IgD-negative memory B cell (primary cell): ENCODE results near the gene IL23R. TPM values are rescaled to one million over a fixed set of nuclear protein-coding genes. Genes with fewer than 3 reads are reported as not detected.
A peak's percentile ranks its signal among the peaks of the same experiment; 100 is the strongest.

Experiments
- H3K27ac Mint-ChIP-seq, 3 donors: one replicate each; pipeline ENCODE4 v1.8.0; 2020 to 2022; ENCODE audit warnings: mild to moderate bottlenecking in 3 of 3, mixed read lengths in 3 of 3, moderate library complexity in 1 of 3
- H3K27me3 Mint-ChIP-seq: one replicate; pipeline ENCODE4 v1.8.0; 2021; ENCODE audit warnings: mixed read lengths
- H3K36me3 Mint-ChIP-seq: one replicate; pipeline ENCODE4 v1.8.0; 2020; ENCODE audit warnings: mild to moderate bottlenecking, mixed read lengths
- H3K4me1 Mint-ChIP-seq, 3 donors: one replicate each; pipeline ENCODE4 v1.8.0; 2020 to 2022; ENCODE audit warnings: mixed read lengths in 3 of 3, mild to moderate bottlenecking in 1 of 3
- H3K4me3 Mint-ChIP-seq, 4 donors: one replicate each; pipeline ENCODE4 v1.8.0; 2020 to 2022; ENCODE audit warnings: mild to moderate bottlenecking in 4 of 4, mixed read lengths in 4 of 4, moderate library complexity in 3 of 4
- H3K9me3 Mint-ChIP-seq, 3 donors: one replicate each; pipeline ENCODE4 v1.8.0; 2020 to 2021; ENCODE audit warnings: mixed read lengths in 3 of 3, mild to moderate bottlenecking in 1 of 3
- polyA plus RNA-seq: library from polyadenylated mRNA; unstranded; fragments of 300-500 nt; fragmentation: Illumina TruSeq; gene quantifications from one replicate; pipeline ENCODE4 v1.2.3, GENCODE V29; 2021

IL23R gene, protein sequence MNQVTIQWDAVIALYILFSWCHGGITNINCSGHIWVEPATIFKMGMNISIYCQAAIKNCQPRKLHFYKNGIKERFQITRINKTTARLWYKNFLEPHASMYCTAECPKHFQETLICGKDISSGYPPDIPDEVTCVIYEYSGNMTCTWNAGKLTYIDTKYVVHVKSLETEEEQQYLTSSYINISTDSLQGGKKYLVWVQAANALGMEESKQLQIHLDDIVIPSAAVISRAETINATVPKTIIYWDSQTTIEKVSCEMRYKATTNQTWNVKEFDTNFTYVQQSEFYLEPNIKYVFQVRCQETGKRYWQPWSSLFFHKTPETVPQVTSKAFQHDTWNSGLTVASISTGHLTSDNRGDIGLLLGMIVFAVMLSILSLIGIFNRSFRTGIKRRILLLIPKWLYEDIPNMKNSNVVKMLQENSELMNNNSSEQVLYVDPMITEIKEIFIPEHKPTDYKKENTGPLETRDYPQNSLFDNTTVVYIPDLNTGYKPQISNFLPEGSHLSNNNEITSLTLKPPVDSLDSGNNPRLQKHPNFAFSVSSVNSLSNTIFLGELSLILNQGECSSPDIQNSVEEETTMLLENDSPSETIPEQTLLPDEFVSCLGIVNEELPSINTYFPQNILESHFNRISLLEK
- polyA plus RNA-seq, result not detected

DNA sequence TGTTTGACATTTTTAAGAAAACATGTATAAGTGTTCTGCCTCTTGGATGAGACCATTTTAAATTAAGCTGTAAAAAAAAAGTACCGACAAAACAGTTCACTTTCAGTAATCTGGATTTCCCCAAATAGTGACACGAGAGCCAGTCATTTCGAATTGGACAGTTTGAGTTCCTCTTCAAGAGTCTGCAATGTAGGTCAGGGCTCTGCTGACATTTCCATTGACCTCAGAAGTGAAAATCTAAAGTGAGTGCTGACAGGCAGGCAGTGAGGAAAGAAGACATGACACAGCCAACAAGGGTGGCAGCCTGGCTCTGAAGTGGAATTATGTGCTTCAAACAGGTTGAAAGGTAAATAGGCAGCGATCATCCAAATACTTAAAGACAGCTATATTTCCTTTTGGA, at the start of gene IL23R:
Gene IL23R, plus strand, starts transcription at position 259 of the 400 bp plus-strand sequence. CDS start 1,667 bp downstream, outside the sequence.
- H3K27ac Mint-ChIP-seq, result no peak within 1 kb of the TSS

DNA sequence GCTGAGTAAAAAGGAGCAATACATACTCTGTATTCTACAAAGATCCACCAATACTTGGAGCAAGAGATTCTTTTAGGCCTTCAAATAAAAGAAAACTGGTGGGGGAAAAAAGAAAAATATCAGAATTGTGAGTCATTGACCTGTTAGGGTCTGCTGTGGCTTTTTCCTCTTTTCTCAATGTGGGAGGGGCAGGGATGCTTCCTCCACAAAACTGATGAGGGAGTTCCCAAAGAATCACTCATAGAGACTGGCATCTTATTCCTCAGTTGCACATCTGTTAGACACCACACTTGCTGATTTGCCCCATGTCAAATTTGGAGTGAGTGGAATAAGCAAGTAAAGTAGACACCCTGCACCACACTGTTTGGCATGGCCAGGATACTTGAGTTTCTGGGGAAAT, 48.1 kb upstream of the IL23R start:
- Mint-ChIP-seq H3K4me3 (no peak overlapping the region), H3K27me3 (no peaks in the 10 kb centered on the region), H3K9me3 (peaks cover 2 to 5% (median 4%) of the 10 kb centered on the region in 3 donors), H3K36me3 (no peaks in the 10 kb centered on the region), H3K4me1 (peaks cover 0 to 5% (median 5%) of the 10 kb centered on the region in 3 donors), H3K27ac (no peak overlapping the region)

More for the DNA sequence above, at the start of gene IL23R:
- H3K27me3 Mint-ChIP-seq, result peaks cover 3% of the 10 kb centered on the region
- H3K36me3 Mint-ChIP-seq, result no peaks in the 10 kb centered on the region
- peak within 1 kb of the TSS in 1 of 4 donors; percentile 44 for H3K4me3 Mint-ChIP-seq
- peaks cover 0 to 4% (median 1%) of the 10 kb centered on the region in 3 donors for H3K4me1 Mint-ChIP-seq
- H3K9me3 Mint-ChIP-seq, result peaks cover 2 to 4% (median 4%) of the 10 kb centered on the region in 3 donors

DNA sequence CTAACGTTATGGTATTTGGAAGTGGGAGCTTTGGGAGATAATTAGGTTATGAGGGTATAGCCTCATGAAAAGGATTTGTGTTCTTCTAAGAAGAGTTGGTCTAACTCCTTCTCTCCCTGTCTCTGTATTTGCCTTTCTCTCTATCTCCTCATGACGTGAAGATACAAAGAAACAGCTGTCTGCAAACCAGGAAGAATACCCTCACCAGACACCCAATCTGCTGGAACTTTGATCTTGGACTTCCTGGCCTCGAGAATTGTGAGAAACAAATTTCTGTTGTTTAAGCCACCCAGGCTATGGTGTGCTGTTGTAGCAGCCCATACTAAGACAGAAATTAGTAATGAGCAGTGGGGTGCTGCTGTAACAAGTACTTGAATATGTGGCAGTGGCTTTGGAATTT, 47.6 kb upstream of the IL23R start:
- Mint-ChIP-seq H3K9me3 (peaks cover 2 to 5% (median 4%) of the 10 kb centered on the region in 3 donors), H3K4me3 (no peak overlapping the region), H3K4me1 (peaks cover 0 to 5% (median 3%) of the 10 kb centered on the region in 3 donors), H3K27me3 (no peaks in the 10 kb centered on the region), H3K36me3 (no peaks in the 10 kb centered on the region), H3K27ac (peak overlapping the region in 1 of 3 donors; percentile 21)

DNA sequence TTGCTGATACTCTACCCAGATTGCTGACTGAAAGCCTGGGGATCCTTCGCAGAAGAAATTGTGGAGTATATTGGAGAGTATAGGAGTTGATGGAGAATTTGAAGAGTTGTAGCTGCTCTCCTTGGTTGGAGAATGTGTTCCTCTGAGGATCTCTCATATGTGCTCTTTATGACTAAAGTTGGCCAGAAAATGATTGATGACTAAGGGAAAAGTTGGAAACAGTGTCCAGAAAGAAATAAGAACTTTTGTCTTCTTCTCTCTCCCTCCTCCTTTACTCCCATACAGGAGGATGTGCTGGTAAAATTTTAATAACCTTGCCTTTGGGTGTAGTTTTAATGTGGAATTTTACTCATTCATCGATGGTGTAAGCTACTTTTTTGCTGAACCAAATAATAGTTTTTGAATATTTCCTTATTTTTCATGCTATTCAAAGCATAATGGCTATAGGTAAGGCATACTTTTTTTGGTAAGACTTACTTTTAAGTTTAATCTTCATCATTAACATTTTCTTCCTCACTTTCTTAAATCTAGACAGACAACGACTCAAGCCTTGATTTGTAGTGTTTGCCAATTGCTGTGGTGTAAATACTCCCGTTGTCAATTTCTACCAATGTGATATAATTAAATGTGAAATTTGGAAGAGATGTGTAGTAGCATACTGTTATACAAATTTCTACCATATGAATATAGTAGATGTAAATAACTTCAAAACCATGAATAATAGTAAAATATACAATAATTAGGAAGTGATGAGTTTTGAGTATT, 45.2 kb upstream of the IL23R start:
- Mint-ChIP-seq H3K36me3 (no peaks in the 10 kb centered on the region), H3K27ac (no peak overlapping the region), H3K4me3 (no peak overlapping the region), H3K27me3 (no peaks in the 10 kb centered on the region), H3K4me1 (no peaks in the 10 kb centered on the region), H3K9me3 (no peaks in the 10 kb centered on the region)

DNA sequence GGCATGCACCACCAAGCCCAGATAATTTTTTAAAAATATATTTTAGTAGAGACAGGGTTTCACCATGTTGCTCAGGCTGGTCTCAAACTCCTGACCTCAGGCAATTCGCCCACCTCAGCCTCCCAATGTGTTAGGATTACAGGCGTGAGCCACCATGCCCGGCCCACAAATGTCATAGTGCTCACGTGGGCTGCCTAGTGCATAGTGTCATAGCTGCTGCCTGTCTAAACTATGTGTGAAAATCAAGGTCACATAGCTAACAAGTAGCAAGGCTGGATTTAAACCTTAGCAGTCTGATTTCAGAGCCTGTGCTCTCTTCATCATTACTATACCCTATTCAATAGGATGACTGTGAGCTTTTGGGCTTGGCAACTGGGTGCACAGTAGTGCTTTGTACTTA, 41.8 kb upstream of the IL23R start:
- no peaks in the 10 kb centered on the region for H3K27me3 Mint-ChIP-seq
- H3K4me1 Mint-ChIP-seq, result no peaks in the 10 kb centered on the region
- no peaks in the 10 kb centered on the region for H3K9me3 Mint-ChIP-seq
- no peak overlapping the region for H3K27ac Mint-ChIP-seq
- no peak overlapping the region for H3K4me3 Mint-ChIP-seq
- no peaks in the 10 kb centered on the region for H3K36me3 Mint-ChIP-seq

DNA sequence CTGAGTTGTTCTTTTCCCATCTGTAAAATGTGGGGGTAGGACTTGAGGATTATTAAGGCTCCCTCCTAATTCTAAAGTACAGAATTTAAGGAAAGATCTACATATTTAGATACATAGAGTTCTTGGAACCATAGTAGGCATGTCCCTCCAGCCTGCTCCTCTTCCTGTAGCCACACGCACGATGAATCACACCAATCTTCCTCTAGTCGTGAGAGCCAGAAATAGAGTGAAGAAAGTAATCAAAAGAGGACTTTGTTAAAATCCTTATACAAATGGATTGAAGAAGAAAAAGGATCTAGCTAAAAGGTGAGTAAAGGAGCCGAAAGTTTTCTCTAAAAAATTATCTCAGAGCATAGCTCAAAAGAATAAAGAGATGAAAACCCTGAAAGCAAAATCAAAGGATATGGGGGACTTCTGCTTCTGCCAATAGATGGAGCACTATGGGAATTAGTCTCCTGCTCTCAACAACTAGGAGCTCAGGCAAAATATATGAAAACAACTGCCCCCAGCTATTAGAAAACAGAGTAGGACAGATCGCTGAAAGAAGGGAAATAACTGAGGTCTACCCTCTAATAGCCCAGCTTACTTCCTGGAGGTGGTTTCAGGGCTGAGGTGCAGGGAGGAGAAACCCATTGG, 40.0 kb upstream of the IL23R start:
- Mint-ChIP-seq H3K4me3 (no peak overlapping the region), H3K9me3 (no peaks in the 10 kb centered on the region), H3K4me1 (no peaks in the 10 kb centered on the region), H3K27ac (peak overlapping the region in 2 of 3 donors; percentile 4 to 78), H3K36me3 (no peaks in the 10 kb centered on the region), H3K27me3 (no peaks in the 10 kb centered on the region)

DNA sequence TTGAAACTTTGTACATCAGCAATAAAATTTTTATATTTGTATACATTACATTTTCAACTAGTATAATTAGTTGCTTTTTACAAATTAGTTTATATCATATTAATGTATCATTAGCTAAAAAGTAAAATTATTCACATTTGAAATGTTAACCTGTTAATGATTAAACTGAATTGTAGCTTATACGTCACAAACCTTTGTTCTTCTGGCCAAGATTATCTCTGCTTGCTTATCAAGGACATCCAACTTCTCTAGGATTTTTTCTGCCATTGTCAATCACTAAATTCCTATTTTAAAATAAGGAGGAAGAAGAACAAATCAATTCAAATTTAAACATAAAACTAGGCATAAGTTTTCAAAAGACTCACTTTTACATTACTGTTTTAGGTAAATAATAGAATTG, 39.3 kb upstream of the IL23R start:
- Mint-ChIP-seq H3K36me3 (no peaks in the 10 kb centered on the region), H3K4me3 (no peak overlapping the region), H3K27me3 (peaks cover 1% of the 10 kb centered on the region), H3K4me1 (peaks cover 0 to 1% (median 0%) of the 10 kb centered on the region in 3 donors), H3K27ac (no peak overlapping the region), H3K9me3 (no peaks in the 10 kb centered on the region)

DNA sequence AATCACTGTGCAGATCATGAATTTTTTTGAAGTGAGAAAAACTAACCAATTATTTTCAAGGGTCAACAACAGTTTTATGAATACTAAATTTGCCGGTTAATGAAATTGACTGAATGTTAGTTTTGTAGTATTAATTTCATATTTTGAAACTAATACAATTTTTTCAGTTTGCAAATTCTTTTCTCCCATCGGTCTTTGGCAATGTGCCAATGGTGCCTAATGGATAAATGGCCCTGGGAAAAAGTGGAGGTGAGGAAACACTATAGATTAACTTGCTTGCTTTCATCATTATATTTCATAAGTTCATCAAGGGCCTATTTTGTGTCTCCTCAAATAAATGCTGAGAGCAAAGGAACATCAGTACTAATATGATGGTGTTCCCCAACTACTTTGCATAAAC, 35.6 kb upstream of the IL23R start:
- H3K36me3 Mint-ChIP-seq, result no peaks in the 10 kb centered on the region
- no peaks in the 10 kb centered on the region for H3K9me3 Mint-ChIP-seq
- peaks cover 8% of the 10 kb centered on the region for H3K27me3 Mint-ChIP-seq
- H3K4me3 Mint-ChIP-seq, result no peak overlapping the region
- peaks cover 1 to 8% (median 6%) of the 10 kb centered on the region in 3 donors for H3K4me1 Mint-ChIP-seq
- no peak overlapping the region for H3K27ac Mint-ChIP-seq

DNA sequence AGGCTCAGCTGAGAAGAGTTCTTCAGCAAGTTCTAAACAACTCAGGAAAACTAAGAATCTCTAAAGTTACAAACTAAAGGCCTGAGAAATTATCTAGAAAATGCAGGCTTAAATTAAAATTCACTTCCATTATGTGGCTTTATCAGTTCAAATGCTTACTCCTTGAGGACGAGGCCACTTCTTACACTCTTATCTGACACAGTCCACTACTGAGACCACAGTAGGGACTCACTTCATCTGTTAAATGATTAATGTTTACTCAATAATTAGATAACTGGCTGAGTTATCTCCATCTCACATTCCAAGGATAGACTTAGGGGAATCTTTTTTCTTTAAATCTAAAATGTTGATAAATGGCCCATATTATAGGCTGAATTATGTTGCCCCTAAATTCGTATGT, 33.1 kb upstream of the IL23R start:
- Mint-ChIP-seq H3K4me1 (peaks cover 1 to 8% (median 6%) of the 10 kb centered on the region in 3 donors), H3K27me3 (peaks cover 8% of the 10 kb centered on the region), H3K27ac (no peak overlapping the region), H3K9me3 (no peaks in the 10 kb centered on the region), H3K36me3 (no peaks in the 10 kb centered on the region), H3K4me3 (peak overlapping the region in 1 of 4 donors; percentile 23)

DNA sequence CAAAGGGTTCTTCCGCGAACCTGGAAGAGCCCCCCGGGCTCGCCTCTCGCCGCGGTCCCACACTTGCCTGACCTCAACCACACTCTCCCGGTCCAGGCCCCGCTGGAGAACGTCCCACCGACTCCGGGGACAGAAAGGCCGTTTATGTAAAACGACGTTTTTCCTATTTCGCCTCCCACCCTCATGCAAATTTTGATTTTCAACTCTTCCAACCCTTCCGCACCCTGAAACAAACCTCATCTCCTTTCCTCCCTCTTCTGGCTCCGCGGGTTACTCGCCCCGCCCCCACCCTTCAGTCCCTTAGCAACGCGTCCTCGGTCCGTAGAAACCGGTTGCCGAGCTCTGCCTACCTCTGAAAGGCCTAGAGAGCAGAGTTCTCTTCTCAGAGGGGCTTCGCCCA, 31.6 kb upstream of the IL23R start, which contains the start of gene C1orf141:
Gene C1orf141, minus strand, starts transcription at position 276 of the 400 bp plus-strand sequence. CDS start 7,730 bp downstream, outside the sequence.
- Mint-ChIP-seq H3K9me3 (no peaks in the 10 kb centered on the region), H3K36me3 (no peaks in the 10 kb centered on the region), H3K4me3 (peak within 1 kb of the TSS; percentile 24 to 91 (median 78)), H3K4me1 (peaks cover 1 to 8% (median 6%) of the 10 kb centered on the region in 3 donors), H3K27me3 (peaks cover 8% of the 10 kb centered on the region), H3K27ac (no peak within 1 kb of the TSS)

DNA sequence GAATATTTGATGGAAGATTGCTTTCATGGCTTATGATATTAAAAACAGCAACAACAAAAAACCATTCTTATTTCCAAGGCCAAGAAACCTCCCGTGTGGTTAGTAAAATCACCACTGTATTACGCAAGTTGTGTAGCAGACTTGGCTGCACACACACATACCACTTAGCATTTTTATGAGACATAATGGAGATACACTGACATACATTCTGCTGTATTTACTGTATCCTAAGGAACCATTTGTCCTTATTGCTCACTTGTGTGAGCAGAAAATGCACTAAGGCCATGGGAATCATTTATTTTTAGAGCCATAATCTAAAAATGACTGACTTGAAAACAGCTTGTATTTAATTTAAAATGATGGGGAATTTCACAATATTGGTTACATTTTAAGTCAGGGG, 30.9 kb upstream of the IL23R start:
- peaks cover 8% of the 10 kb centered on the region for H3K27me3 Mint-ChIP-seq
- H3K9me3 Mint-ChIP-seq, result no peaks in the 10 kb centered on the region
- H3K36me3 Mint-ChIP-seq, result no peaks in the 10 kb centered on the region
- peaks cover 1 to 8% (median 6%) of the 10 kb centered on the region in 3 donors for H3K4me1 Mint-ChIP-seq
- H3K4me3 Mint-ChIP-seq, result no peak overlapping the region
- H3K27ac Mint-ChIP-seq, result no peak overlapping the region

DNA sequence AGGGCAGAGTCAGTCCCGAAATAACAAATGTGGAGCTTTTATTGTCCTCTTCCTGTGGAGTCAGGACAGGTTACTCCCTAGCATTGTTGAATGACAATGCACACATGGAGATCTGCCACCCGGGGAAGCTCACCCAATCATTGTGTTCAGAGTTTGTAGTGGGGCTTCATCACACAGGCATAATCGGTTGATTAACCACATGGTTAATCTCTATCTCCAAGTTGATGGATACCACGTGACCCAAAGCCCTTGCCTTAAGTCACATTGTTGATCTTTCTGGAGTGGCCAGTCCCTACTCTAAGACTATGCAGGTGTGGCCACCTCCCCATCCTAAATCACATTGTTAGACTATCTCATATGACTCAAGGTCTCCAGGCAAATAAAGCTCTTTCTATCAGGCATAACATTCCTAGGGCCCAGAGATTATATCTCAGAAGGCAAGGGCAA, 28.9 kb upstream of the IL23R start:
- peaks cover 0 to 8% (median 6%) of the 10 kb centered on the region in 3 donors for H3K4me1 Mint-ChIP-seq
- no peak overlapping the region for H3K27ac Mint-ChIP-seq
- peaks cover 7% of the 10 kb centered on the region for H3K27me3 Mint-ChIP-seq
- no peaks in the 10 kb centered on the region for H3K36me3 Mint-ChIP-seq
- H3K4me3 Mint-ChIP-seq, result no peak overlapping the region
- no peaks in the 10 kb centered on the region for H3K9me3 Mint-ChIP-seq

DNA sequence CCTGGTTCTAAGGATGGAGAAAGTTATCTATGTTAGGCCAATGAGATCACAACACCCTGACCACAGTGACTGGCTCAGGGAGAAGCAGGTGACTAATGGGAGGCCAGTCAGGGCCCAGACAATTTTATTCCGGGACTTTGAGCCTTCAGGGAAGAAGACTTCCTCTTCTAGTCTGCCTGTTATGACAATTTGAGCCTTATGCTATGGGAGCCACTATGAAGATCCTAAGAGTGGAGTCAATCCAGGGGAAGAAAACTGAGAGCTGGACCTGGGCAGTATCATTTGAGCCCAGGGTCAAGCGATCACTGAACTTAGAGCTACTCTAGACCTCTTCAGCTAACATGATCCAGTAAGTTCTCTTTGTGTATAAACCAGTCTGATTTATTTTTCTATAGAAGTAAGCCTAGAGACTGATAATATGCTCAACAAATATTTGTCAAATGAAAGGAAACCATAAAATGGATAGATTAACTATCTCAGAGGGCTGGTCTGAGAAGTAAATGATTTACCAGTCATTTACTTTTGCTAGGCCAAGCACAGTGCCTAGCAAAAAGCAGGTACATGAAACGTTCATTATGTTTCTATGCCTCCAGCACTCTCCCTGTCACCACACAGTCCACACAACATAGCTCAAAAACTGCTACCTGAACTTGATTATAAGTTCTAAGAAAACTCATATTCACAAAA, 27.3 kb upstream of the IL23R start:
- Mint-ChIP-seq H3K27ac (no peak overlapping the region), H3K9me3 (no peaks in the 10 kb centered on the region), H3K36me3 (no peaks in the 10 kb centered on the region), H3K4me1 (peaks cover 0 to 9% (median 8%) of the 10 kb centered on the region in 3 donors), H3K27me3 (peaks cover 7% of the 10 kb centered on the region), H3K4me3 (no peak overlapping the region)

DNA sequence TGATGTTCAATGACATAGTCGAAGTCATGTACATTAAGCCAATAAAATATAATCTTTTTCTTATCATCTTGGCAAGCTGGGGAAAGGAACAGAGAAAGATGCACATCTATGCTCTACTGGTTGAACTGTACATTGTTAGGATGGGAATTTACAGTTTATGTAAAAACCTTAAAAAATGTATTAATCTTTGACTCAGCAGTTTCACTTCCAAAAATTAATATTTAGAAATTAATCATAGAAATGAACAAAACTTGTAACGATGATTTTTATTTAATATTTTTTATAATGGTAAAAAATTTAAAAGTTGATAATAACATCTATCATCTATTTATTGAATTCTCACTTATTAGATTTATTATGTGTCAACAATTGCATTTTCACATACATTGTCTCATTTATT, 25.8 kb upstream of the IL23R start:
- Mint-ChIP-seq H3K4me1 (peaks cover 0 to 8% (median 0%) of the 10 kb centered on the region in 3 donors), H3K36me3 (no peaks in the 10 kb centered on the region), H3K9me3 (no peaks in the 10 kb centered on the region), H3K4me3 (no peak overlapping the region), H3K27me3 (no peaks in the 10 kb centered on the region), H3K27ac (no peak overlapping the region)
